ENCODE measurements around the gene DMXL2. TPM values are rescaled to one million over a fixed set of nuclear protein-coding genes. Genes with fewer than 3 reads are reported as not detected.
"Not testable (repeated sequence)": the region's sequence is repeated elsewhere in the genome, so short reads cannot be mapped to it uniquely, and the experiment has no call there.

The DMXL2 gene
- total RNA-seq, 4 donors from 2014 or later: 6.9 to 15.1 (median 11.7) TPM

DNA sequence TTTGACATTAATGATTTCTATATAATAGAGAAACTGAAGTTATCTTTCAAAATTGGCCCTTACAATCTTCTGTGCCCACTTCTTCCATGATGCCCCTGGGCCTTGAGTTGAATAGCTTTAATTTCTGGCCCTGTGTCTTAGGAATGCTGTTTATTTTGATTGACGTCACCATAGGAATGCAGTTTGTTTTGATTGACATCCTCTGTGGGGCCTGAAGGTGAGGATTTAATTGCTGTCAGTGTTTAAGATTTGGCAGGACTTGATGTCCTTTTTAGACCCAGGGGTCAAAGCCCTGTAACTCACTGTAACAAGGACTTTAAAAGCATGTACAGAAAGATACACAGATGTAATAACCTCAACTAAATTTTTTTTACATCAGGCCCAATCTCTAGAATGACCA, 197.8 kb downstream of the DMXL2 start:
- H3K4me3 ChIP-seq: no peak overlapping the region
- intact Hi-C loops (cut with DNase I): no loop called here
- H3K27ac ChIP-seq: no peak overlapping the region
- TF ChIP-seq POLR2A (IDR thresholded peaks at IDR 0.05): no peak
- TF ChIP-seq, protein P1, sequence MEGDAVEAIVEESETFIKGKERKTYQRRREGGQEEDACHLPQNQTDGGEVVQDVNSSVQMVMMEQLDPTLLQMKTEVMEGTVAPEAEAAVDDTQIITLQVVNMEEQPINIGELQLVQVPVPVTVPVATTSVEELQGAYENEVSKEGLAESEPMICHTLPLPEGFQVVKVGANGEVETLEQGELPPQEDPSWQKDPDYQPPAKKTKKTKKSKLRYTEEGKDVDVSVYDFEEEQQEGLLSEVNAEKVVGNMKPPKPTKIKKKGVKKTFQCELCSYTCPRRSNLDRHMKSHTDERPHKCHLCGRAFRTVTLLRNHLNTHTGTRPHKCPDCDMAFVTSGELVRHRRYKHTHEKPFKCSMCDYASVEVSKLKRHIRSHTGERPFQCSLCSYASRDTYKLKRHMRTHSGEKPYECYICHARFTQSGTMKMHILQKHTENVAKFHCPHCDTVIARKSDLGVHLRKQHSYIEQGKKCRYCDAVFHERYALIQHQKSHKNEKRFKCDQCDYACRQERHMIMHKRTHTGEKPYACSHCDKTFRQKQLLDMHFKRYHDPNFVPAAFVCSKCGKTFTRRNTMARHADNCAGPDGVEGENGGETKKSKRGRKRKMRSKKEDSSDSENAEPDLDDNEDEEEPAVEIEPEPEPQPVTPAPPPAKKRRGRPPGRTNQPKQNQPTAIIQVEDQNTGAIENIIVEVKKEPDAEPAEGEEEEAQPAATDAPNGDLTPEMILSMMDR (IDR thresholded peaks at IDR 0.05): no peak
- H3K9me3 ChIP-seq: no peaks in the 10 kb centered on the region
- no peaks in the 10 kb centered on the region for H3K36me3 ChIP-seq
- WGBS, 2 donors: 75 to 78% methylated on average over 1 of the region's 1 CpG
- H3K4me1 ChIP-seq: no peaks in the 10 kb centered on the region
- no peak for DNase-seq
- H3K27me3 ChIP-seq: no peaks in the 10 kb centered on the region

DNA sequence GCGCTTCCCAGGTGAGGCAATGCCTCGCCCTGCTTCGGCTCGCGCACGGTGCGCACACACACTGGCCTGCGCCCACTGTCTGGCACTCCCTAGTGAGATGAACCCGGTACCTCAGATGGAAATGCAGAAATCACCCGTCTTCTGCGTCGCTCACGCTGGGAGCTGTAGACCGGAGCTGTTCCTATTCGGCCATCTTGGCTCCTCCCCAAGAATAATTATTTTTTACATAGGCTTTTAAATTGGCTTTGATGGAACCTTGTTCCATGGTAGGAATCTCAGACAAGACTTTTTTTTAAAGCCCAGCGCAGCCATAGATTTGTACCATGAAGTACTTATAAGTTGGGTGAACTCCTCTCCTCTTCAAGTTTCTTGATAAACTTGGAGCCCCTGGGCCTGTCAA, 199.5 kb downstream of the DMXL2 start:
- WGBS, 2 donors: 98 to 100% methylated on average over 4 to 7 of the region's 16 CpGs
- intact Hi-C loops (cut with DNase I): not testable (repeated sequence)

DNA sequence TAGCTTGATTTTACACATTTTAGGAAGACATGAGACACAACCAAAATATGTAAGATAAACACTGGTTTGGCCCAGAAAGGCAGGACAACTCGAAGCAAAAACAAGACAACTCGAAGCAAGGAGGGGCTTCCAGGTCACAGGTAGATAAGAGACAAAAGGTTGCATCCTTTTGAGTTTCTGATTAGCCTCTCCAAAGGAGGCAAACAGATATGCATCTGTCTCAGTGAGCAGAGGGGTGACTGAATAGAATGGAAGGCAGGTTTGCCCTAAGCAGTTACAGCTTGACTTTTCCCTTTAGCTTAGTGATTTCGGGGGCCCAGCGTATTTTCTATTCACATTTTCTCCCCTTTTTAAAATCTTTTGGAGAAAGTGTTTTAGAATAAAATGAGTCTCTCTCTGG, 206.4 kb downstream of the DMXL2 start:
- TF ChIP-seq POLR2A (IDR thresholded peaks at IDR 0.05): no peak
- TF ChIP-seq, protein P1 (IDR thresholded peaks at IDR 0.05): no peak
- intact Hi-C loops (cut with DNase I): no loop called here
- H3K27ac ChIP-seq: no peak overlapping the region
- no peaks in the 10 kb centered on the region for H3K4me1 ChIP-seq
- H3K27me3 ChIP-seq: no peaks in the 10 kb centered on the region
- no peaks in the 10 kb centered on the region for H3K36me3 ChIP-seq
- no peak overlapping the region for H3K4me3 ChIP-seq
- H3K9me3 ChIP-seq: no peaks in the 10 kb centered on the region
- no peak for DNase-seq
- WGBS, 2 donors: 40 to 54% methylated on average over 4 of the region's 4 CpGs

More for the DNA sequence above, 199.5 kb downstream of the DMXL2 start:
- not testable (repeated sequence) for H3K27me3 ChIP-seq, H3K4me3 ChIP-seq, DNase-seq, H3K9me3 ChIP-seq, H3K4me1 ChIP-seq, H3K27ac ChIP-seq, H3K36me3 ChIP-seq

DNA sequence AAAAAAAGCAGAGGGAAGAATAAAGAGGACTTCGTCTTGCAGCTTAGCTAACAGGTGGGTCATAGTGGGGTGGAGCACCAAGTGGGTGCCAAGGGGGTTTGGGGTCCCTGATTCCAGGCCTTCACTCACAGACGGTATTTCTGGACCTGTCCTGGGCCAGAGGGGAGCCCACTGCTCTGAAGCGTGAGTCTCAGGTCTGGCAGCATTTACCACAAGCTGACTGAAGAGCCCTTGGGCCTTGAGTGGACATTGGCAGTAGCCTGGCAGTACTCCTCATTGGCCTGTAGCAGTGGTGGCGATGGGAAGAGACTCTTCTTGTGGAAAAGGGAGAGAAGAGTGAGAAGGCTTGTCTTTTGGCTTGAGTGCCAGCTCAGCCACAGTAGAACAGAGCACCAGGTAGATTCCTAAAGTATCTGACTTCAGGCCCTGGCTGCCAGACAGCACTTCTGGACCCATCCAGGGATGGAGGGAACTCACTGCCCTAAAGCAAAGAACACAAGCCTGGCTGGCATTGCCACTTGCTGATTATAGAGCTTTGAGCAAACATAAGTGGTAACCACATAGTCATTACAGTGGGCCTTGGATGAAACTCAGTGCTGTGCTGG, 208.2 kb downstream of the DMXL2 start:
- Histone ChIP-seq H3K4me1 (no peaks in the 10 kb centered on the region), H3K27me3 (peaks cover 0 to 4% (median 0%) of the 10 kb centered on the region in 4 donors), H3K4me3 (no peak overlapping the region), H3K27ac (no peak overlapping the region), H3K36me3 (no peaks in the 10 kb centered on the region), H3K9me3 (no peaks in the 10 kb centered on the region)
- intact Hi-C loops (cut with DNase I): no loop called here
- TF ChIP-seq, protein P1 (IDR thresholded peaks at IDR 0.05): no peak
- TF ChIP-seq POLR2A (IDR thresholded peaks at IDR 0.05): no peak
- no peak for DNase-seq
- 75 to 80% methylated on average over 4 of the region's 4 CpGs for WGBS, 2 donors

DNA sequence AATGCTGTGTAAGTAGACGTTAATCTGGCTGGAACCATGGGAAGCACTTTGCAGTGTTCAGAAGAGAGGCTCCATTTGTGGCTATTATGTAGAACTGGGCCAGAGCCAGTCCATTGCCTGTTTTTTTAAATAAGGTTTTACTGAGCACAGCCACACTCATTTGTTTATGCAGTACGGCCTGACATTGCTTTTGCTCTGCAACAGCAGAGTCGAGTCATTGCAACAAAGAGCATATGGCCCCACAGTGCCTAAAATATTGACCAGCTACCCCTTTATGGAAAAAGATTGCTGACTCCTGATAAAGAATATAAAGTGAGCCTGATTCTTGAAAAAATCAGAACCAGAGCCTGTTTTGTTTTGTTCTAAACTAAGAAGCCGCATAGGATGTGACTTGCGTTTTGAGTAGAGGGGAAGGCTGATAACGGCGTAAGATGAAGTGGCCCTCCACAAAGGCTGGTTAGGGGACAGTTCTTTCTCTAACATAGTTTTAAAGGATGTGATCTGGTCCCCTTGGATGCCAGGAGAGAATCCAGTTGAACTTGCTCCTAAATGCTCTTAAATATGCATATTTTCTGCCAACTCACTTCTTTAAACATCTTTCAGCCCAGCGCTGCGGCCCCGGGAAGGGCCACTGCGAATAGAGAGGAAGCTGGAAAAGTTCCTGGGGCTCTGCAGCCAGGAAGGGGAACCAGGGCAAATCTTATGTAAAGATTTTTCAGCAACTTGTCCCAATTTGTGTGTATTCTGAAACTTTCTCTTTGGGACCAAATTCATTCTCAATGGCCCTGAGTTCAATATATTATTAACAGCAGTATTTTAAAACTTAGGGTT, 216.7 kb downstream of the DMXL2 start:
- peaks cover 0 to 24% (median 0%) of the 10 kb centered on the region in 4 donors for H3K27me3 ChIP-seq
- TF ChIP-seq POLR2A (IDR thresholded peaks at IDR 0.05): no peak
- TF ChIP-seq, protein P1 (IDR thresholded peaks at IDR 0.05): no peak
- 52 to 54% methylated on average over 11 of the region's 11 CpGs for WGBS, 2 donors
- no peaks in the 10 kb centered on the region for H3K9me3 ChIP-seq
- no peak overlapping the region for H3K27ac ChIP-seq
- H3K36me3 ChIP-seq: no peaks in the 10 kb centered on the region
- no peak overlapping the region for H3K4me3 ChIP-seq
- DNase-seq: no peak
- intact Hi-C loops (cut with DNase I): no loop called here
- no peaks in the 10 kb centered on the region for H3K4me1 ChIP-seq
